ENCODE data around the gene PTGDS. TPM values are rescaled to one million over a fixed set of nuclear protein-coding genes. Genes with fewer than 3 reads are reported as not detected.

PTGDS gene
- polyA plus RNA-seq, 3 donors, result 52.6 to 87.9 (median 87.8) TPM

Other genes starting within 250 kb of the PTGDS start
- gene LCN10, start 234.6 kb upstream of the PTGDS start, polyA plus RNA-seq (ENCODE audit: insufficient read length in 3 of 3), result 1 to 10 TPM; 1.3 to 2.8 (median 2.4) TPM
- gene LCN6, start 229.0 kb upstream of the PTGDS start, polyA plus RNA-seq (ENCODE audit: insufficient read length in 3 of 3), result not detected
- under 1 TPM in 2 of 3 donors, not detected in 1; 0.06 to 0.25 TPM for gene LCN8, start 219.3 kb upstream of the PTGDS start, polyA plus RNA-seq (ENCODE audit: insufficient read length in 3 of 3)
- under 1 TPM; 0.06 to 0.21 (median 0.15) TPM for gene LCN15, start 213.0 kb upstream of the PTGDS start, polyA plus RNA-seq (ENCODE audit: insufficient read length in 3 of 3)
- 10 to 100 TPM; 77.3 to 83.8 (median 78.0) TPM for gene TMEM141, start 186.2 kb upstream of the PTGDS start, polyA plus RNA-seq (ENCODE audit: insufficient read length in 3 of 3)
- 1 to 10 TPM; 5.7 to 7.6 (median 7.2) TPM for gene CCDC183, start 181.2 kb upstream of the PTGDS start, polyA plus RNA-seq (ENCODE audit: insufficient read length in 3 of 3)
- 10 to 100 TPM; 66.7 to 81.4 (median 78.7) TPM for gene RABL6, start 169.6 kb upstream of the PTGDS start, polyA plus RNA-seq (ENCODE audit: insufficient read length in 3 of 3)
- gene AJM1, start 135.0 kb upstream of the PTGDS start, polyA plus RNA-seq (ENCODE audit: insufficient read length in 3 of 3), result 1 to 10 TPM; 1.5 to 1.7 (median 1.6) TPM
- gene PHPT1, start 128.1 kb upstream of the PTGDS start, polyA plus RNA-seq (ENCODE audit: insufficient read length in 3 of 3), result 100 to 1,000 TPM in 2 of 3 donors, 10 to 100 TPM in 1; 82.5 to 120 (median 115) TPM
- 10 to 100 TPM in 1 of 3 donors, 1 to 10 TPM in 2; 9.5 to 11.6 (median 10.0) TPM for gene MAMDC4, start 125.2 kb upstream of the PTGDS start, polyA plus RNA-seq (ENCODE audit: insufficient read length in 3 of 3)
- 100 to 1,000 TPM; 342 to 449 (median 388) TPM for gene EDF1, start 111.2 kb upstream of the PTGDS start, polyA plus RNA-seq (ENCODE audit: insufficient read length in 3 of 3)
- 10 to 100 TPM; 15.3 to 17.4 (median 16.4) TPM for gene TRAF2, start 91.0 kb upstream of the PTGDS start, polyA plus RNA-seq (ENCODE audit: insufficient read length in 3 of 3)
- 10 to 100 TPM; 48.7 to 65.9 (median 64.8) TPM for gene FBXW5, start 32.8 kb upstream of the PTGDS start, polyA plus RNA-seq (ENCODE audit: insufficient read length in 3 of 3)
- 1 to 10 TPM in 2 of 3 donors, under 1 TPM in 1; 0.83 to 1.3 (median 1.2) TPM for gene C8G, start 32.3 kb upstream of the PTGDS start, polyA plus RNA-seq (ENCODE audit: insufficient read length in 3 of 3)
- 10 to 100 TPM; 23.7 to 39.5 (median 37.3) TPM for gene LCN12, start 25.2 kb upstream of the PTGDS start, polyA plus RNA-seq (ENCODE audit: insufficient read length in 3 of 3)
- under 1 TPM; 0.18 to 0.38 (median 0.36) TPM for gene LCNL1, start 5.5 kb downstream of the PTGDS start, polyA plus RNA-seq (ENCODE audit: insufficient read length in 3 of 3)
- gene PAXX, start 14.9 kb downstream of the PTGDS start, polyA plus RNA-seq (ENCODE audit: insufficient read length in 3 of 3), result 10 to 100 TPM; 33.4 to 40.8 (median 40.4) TPM
- gene CLIC3, start 19.1 kb downstream of the PTGDS start, polyA plus RNA-seq (ENCODE audit: insufficient read length in 3 of 3), result under 1 TPM; 0.29 to 0.57 (median 0.47) TPM
- 10 to 100 TPM; 56.6 to 68.7 (median 63.6) TPM for gene ABCA2, start 50.7 kb downstream of the PTGDS start, polyA plus RNA-seq (ENCODE audit: insufficient read length in 3 of 3)
- under 1 TPM in 1 of 3 donors, not detected in 2; 0.18 TPM for gene FUT7, start 54.6 kb downstream of the PTGDS start, polyA plus RNA-seq (ENCODE audit: insufficient read length in 3 of 3)
- gene NPDC1, start 68.7 kb downstream of the PTGDS start, polyA plus RNA-seq (ENCODE audit: insufficient read length in 3 of 3), result 10 to 100 TPM; 28.3 to 38.5 (median 32.0) TPM
- 1 to 10 TPM; 5.5 to 7.4 (median 7.3) TPM for gene ENTPD2, start 76.6 kb downstream of the PTGDS start, polyA plus RNA-seq (ENCODE audit: insufficient read length in 3 of 3)
- 10 to 100 TPM in 1 of 3 donors, 1 to 10 TPM in 2; 8.0 to 10.4 (median 10.0) TPM for gene SAPCD2, start 93.1 kb downstream of the PTGDS start, polyA plus RNA-seq (ENCODE audit: insufficient read length in 3 of 3)
- gene UAP1L1, start 100.0 kb downstream of the PTGDS start, polyA plus RNA-seq (ENCODE audit: insufficient read length in 3 of 3), result 1 to 10 TPM; 5.4 to 8.6 (median 6.3) TPM
- 10 to 100 TPM; 56.7 to 71.5 (median 64.7) TPM for gene MAN1B1, start 109.5 kb downstream of the PTGDS start, polyA plus RNA-seq (ENCODE audit: insufficient read length in 3 of 3)
- gene DPP7, start 137.2 kb downstream of the PTGDS start, polyA plus RNA-seq (ENCODE audit: insufficient read length in 3 of 3), result 10 to 100 TPM; 24.0 to 29.6 (median 27.7) TPM
- under 1 TPM in 1 of 3 donors, not detected in 2; 0.36 TPM for gene GRIN1, start 161.7 kb downstream of the PTGDS start, polyA plus RNA-seq (ENCODE audit: insufficient read length in 3 of 3)
- gene LRRC26, start 192.5 kb downstream of the PTGDS start, polyA plus RNA-seq (ENCODE audit: insufficient read length in 3 of 3), result under 1 TPM in 1 of 3 donors, not detected in 2; 0.34 TPM
- gene TMEM210, start 194.6 kb downstream of the PTGDS start, polyA plus RNA-seq (ENCODE audit: insufficient read length in 3 of 3), result not detected
- 10 to 100 TPM; 46.2 to 55.9 (median 51.3) TPM for gene ANAPC2, start 211.1 kb downstream of the PTGDS start, polyA plus RNA-seq (ENCODE audit: insufficient read length in 3 of 3)
- 10 to 100 TPM; 55.4 to 69.1 (median 65.3) TPM for gene SSNA1, start 211.2 kb downstream of the PTGDS start, polyA plus RNA-seq (ENCODE audit: insufficient read length in 3 of 3)
- gene TPRN, start 223.2 kb downstream of the PTGDS start, polyA plus RNA-seq (ENCODE audit: insufficient read length in 3 of 3), result 10 to 100 TPM; 14.6 to 23.2 (median 22.0) TPM
- gene TMEM203, start 228.1 kb downstream of the PTGDS start, polyA plus RNA-seq (ENCODE audit: insufficient read length in 3 of 3), result 10 to 100 TPM; 41.9 to 47.5 (median 44.7) TPM
- gene NDOR1, start 228.2 kb downstream of the PTGDS start, polyA plus RNA-seq (ENCODE audit: insufficient read length in 3 of 3), result 10 to 100 TPM; 13.3 to 18.9 (median 17.2) TPM
- 10 to 100 TPM; 12.8 to 13.8 (median 13.2) TPM for gene RNF208, start 244.7 kb downstream of the PTGDS start, polyA plus RNA-seq (ENCODE audit: insufficient read length in 3 of 3)
- gene CYSRT1, start 247.7 kb downstream of the PTGDS start, polyA plus RNA-seq (ENCODE audit: insufficient read length in 3 of 3), result 10 to 100 TPM; 10.9 to 17.0 (median 16.3) TPM
- gene RNF224, start 250.0 kb downstream of the PTGDS start, polyA plus RNA-seq (ENCODE audit: insufficient read length in 3 of 3), result 10 to 100 TPM; 10.1 to 15.2 (median 13.8) TPM